IPS DF 4.7 (cell line): ENCODE results near the gene ASAP2.

Experiments used
- DNase-seq: peaks from one replicate; pipeline ENCODE4 v3.0.0-alpha.2; 2013; ENCODE audit warnings: low spot score; ENCODE audit errors: extremely low read depth

Gene ASAP2

DNA sequence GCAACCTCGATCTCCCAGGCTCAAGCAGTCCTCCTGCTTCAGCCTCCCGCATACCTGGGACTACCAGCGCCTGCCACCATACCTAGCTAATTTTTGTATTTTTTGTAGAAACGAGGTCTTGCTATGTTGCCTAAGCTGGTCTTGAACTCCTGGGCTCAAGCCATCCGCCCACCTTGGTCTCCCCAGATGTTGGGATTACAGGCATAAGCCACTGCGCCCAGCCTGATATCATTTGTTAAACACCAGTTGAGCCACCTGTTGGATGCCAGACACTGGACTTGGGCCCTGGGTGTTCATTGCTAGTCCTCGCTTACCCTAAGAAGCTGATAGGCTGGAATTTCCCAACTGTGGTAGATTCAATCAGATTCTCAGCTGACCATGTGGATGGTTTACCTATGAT, 136.9 kb downstream of the ASAP2 start:
- DNase-seq, result no peak

DNA sequence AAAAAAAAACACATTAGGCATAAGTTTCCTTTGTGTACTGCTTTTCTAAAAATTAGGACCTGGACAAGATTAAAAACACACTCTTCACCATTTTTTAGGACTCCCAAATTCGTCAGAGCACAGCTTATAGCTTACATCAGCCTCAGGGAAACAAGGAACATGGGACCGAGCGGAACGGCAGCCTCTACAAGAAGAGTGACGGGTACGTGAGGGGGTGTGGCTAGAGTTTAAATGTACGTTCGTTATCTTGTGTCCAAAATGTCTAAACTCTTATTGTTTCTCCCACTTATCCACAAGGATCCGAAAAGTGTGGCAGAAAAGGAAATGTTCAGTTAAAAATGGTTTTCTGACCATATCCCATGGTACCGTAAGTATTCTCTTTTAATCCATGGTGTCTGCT, 137.8 kb downstream of the ASAP2 start:
- no peak for DNase-seq

DNA sequence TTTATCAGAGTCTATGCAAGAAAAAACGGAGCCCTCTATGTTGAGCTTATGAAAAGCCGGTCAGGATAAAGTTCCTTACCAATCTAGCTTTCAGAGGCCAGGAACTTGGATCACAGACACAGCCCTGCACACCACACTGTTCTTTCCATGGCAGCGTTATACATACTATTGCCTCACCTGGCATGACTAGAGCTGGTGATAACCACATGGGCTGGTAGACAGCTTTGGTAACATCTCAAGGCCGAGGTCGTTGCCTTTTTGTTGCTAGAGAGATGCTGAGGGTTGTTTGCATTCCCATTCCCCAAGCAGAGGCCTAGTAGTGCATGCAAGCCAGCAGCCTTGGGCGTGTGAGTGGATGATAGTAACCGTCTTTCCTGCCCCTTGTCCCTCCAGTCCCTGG, 138.7 kb downstream of the ASAP2 start:
- DNase-seq, result no peak

DNA sequence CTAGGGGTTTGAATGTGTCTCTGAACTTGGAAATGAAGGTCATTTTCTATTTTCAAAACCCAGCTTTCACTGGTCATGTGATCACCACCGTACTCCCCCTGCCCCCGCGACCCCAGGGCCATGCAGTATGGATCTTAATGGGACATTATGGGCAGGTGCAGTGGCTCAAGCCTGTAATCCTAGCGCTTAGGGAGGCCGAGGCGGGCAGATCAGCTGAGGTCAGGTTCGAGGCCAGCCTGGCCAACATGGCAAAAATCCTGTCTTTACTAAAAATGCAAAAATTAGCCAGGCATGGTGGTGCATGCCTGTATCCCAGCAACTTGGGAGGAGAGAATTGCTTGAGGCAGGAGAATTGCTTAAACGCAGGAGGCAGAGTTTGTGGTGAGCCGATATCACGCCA, 139.4 kb downstream of the ASAP2 start:
- DNase-seq, result no peak

DNA sequence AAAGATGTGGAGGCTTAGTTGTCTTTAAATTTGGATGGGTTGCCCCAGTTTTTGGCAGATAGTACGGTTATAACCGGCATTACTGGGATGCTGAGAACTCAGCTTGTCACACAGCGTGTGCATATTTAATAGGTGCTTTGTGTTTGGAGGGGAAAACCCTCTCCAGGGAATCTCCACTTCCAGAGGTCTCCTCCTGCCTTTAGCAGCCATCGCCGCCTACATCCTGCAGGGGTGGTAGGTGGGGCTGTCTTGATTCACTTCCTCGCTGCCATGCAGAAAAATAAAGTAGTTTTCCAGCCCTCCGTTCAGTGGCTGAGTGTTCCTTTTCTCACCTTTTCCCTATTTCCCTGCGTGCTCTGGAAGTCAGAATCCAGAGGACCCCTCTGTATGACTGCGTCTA, 140.3 kb downstream of the ASAP2 start:
- no peak for DNase-seq

DNA sequence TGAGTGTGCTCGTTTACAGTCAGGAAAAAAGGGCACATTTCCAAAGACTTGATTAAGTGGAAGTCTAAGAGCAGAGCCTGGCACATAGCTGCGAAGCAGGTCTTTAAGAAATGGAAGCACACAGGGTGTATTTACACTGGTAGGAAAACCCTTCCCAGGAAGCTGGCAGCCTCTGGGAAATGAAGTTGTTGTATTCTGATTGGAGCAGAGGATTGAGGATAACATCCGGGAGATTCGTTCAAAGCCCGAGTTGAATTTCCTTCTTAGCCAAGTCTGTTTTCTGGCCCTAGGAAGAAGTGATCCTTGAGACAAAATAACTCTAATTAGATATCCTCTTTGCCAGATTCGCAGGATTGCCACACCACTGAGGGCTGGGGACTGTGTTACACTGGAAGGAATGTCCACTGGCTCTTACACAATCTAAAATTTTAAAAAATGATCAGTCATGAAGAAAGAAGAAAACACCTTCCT, 140.8 kb downstream of the ASAP2 start:
- no peak for DNase-seq

DNA sequence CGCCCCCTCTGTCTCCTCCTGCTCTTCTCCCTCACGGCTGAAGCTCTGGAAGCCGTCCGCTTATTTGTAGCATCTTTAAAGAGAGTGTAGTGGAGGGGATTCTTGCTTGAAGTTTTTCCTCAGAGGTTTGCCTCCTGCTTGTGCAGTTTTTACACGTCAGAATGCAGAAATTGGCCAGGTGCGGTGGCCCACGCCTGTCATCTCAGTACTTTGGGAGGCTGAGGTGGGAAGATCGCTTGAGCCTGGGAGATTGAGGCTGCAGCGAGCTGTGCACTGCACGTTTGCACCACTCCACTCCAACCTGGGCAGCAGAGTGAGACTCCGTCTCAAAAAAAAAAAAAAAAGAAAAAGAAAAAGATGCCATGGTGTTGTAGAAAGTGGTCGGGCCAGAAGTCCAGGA, 147.7 kb downstream of the ASAP2 start:
- no peak for DNase-seq

DNA sequence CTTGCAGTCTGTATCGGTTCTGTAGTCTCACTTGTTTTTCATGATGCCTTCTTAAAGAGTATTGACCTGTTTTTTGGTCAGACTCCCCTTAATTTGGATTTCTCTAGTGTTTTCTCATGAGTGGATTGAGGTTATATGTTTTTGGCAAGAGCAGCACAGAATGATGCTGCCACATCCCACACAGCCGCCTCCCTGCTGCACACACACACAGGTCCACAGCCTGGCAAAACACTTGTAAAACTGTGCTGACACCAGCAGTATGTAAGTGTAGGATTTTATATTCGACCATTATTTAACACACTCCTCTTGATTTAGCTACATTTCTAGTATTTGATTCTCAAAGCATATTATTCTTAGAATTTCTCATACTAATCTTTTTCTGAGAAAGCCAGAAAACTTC, 148.7 kb downstream of the ASAP2 start:
- DNase-seq, result no peak

DNA sequence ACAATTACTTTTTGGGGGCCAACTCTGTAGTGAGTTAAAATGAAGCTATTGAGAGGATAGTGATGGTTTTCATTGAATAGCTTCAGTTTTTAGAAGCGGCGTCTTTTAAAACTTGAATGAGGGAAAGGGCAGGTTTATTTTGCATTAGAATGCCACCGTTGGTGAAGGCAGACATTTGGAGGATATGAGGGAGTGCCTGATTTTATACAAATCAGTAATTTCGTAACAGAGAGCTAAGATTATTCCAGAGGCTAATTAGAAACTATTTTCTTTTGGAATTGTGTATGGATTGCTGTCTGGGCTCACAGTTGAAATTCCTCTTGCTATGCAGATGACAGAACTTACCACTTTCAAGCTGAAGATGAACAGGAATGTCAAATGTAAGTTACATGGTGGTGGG, 149.1 kb downstream of the ASAP2 start:
- DNase-seq, result no peak

DNA sequence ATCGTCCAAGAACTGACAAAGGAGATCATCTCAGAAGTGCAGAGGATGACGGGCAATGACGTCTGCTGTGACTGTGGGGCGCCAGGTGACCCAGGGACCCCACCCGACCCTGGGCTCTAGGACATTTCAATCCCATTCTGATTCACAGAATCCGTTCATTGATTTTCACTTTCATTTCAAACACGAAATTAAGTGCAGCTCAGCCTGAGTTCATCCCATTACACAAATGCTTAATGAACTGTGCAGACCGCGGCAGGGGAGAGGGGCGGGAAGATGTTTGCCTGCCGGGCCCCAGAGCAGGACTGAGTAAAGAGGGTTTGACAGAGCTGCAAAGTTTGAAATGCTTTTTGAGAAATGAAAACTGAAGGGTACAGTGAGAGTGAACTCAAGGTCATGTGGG, 149.6 kb downstream of the ASAP2 start:
- DNase-seq, result no peak

DNA sequence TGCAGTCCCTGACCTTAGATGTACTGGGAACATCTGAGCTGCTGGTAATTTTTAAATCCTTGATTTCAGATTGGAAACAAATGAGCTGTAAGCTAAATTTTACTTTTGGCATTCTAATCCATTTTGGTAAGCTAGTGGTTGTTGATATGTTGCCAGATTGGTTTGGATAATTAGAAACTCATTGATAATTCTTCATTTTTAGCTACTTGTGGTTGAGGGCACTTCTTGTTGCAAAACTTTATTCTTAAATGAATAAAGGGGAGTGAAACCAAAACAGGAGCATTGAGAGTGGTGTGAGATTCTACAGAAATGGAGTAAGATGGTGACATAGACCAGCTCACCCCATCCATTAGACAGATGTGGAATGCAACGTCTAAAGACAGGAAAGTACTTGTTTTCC, 152.2 kb downstream of the ASAP2 start:
- no peak for DNase-seq

DNA sequence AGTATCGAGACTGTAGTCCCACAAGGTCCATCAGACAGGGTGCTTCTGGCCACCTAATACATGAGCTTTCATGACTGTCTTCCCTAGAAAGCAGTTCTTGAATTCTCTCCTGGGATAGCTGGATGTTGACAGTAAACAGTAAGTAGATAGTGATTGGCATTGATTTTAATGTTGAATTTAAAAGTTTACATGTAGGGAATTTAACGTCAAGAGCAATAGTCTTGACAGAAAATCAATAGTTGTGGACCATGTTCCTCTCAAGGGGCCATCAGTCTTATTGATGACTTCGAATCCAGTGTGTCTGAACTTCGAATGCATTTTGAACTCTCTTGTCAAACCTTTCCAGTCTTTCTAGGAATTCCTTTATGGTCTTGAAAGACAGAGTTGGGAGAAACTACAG, 152.9 kb downstream of the ASAP2 start:
- DNase-seq, result no peak

DNA sequence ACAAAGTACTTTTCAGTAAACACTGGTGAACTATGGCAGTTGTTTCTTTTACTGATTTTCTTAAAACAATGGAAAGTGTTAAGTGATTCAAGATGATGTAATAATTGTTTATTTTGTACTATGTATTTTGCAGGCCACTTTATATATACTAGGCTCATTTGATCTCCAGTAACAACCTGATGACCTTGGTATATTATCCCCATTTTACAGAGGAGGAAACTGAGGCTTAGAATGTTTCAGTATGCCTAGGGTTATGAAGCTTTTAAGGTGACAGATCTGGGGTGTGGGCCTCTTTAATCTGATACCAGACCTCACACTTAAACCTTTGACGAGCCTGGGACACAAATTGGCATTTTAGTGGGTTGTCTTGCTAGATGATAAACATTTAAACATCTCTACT, 153.5 kb downstream of the ASAP2 start:
- DNase-seq, result no peak

DNA sequence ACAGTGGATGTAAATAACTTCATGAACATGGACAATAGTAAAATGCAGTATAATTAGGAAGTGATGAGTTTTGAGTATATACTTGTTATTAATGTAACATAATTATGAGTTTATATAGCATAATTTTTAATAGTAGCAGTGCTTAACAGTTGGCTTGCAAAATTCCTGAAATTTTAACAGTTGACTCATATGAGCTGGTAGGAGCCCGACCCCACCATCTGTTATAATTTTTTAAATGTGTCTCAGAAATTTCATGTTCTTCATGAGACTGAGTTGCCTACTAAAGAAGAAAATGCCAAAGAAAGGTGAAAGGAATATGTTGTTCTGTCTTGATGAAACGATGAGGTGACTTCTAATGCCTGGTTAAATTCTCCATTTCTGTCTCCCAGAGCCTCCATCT, 154.1 kb downstream of the ASAP2 start:
- DNase-seq, result no peak

DNA sequence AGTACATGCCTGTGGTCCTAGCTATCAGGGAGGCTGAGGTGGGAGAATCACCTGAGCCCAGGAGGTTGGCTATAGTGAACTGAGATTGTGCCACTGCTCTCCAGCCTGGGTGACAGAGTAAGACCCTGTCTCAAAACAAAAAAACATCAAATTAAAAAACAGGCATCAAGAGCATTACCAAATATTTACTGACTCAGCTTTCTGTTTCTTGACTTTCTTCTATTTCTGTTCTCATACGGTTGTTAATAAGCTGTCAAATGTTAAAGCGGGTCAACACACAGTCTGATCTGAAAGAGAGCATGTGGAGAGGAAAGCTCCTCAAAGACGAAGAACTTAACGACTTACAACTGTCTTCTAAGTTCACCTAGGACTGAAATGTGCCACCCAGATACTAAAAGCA, 157.8 kb downstream of the ASAP2 start:
- DNase-seq, result no peak

DNA sequence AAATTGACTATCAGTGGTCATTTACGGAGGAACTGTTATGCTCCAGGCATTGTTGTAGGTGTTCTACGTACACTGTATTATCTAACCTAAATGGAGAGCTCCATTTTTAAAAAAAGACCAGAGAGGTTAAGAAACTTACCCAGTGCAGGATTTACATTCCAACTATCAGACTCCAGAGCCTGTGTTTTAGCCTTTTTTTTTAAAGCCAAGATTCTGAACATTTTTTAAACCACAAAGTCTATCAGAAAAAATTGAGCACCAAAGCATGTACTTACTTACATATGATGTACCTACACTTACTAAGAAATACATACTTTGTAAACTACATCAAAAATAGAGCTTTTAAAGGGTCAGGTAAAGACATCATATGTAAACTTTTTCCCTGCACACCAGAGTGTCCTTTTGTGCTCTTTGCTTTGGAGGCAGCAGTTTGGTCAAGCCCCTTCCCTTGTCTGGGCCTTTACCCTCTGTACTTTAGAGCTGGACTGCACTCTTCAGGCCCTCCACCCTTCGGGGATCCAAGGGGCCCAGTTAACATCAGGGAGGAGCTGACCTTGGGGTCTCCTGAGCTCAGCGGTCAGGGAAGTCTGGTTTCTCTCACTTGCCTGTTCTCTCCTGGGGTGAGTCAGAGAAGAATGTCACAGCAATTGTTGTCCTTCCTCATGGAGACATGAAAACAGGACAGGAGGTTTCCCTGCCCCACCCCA, 158.3 kb downstream of the ASAP2 start:
- DNase-seq, result no peak

DNA sequence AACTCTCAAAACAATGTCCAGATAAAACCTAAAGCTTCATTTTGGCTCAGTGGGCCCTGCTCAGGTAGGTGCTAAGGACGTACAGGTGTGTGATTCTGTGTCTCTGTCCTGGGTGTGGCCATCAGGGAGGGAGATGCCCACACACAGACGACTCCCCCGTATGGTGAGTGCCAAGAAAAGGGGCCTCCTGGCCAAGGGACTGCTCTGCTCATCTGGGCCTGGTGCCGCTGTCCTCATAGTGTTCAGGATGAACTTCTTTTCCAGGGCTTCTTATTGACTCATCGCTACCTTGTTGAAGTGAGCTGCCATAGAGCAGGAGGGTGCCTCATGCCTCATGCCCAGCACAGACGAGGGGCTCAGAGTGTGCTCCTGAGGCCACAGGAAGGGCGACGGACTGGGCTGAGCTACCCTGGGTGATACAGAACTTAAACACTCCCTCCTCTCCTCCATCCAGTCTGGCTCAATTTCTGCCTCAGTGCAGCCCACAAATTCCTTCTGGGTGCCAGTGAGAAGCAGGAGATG, 158.9 kb downstream of the ASAP2 start:
- DNase-seq, result no peak

DNA sequence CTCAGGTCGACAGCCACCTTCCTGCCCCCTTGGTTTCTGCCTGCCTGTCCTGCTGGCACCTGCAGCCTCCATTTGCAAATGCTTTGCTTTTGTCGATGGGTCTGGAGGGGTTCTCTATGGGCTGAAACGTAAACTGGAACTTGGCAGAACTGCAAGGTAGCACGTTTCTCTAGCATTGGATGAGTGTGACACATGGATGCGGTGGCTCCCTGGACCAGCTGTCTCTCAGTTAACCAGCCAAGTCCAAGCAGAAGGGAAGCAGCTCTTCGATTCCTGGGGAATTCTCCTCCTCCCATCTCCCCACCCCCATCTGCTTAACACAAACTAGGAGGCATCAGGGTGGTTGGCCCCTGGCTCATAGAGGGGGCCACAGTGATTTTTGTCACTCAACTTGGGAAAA, 159.4 kb downstream of the ASAP2 start:
- no peak for DNase-seq

DNA sequence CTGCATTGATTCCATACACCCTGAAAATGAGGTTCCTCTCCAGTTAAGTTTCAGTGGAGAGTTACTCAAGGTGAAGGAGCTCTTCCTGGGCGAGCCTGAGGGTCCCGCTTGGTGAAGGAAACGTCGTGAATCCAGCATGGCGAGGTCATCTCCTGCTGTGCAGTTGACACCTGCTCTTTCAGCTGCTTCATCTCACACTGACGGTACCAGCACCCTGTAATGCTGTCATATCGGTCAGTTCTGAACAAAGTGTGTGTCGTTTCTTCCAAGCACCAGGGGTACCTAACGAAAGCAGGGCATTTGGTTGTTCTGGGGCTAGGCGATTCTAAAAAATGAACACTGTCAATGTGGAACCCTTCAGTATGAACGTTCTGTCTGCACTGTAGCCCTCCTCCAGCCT, 164.1 kb downstream of the ASAP2 start:
- DNase-seq, result no peak

DNA sequence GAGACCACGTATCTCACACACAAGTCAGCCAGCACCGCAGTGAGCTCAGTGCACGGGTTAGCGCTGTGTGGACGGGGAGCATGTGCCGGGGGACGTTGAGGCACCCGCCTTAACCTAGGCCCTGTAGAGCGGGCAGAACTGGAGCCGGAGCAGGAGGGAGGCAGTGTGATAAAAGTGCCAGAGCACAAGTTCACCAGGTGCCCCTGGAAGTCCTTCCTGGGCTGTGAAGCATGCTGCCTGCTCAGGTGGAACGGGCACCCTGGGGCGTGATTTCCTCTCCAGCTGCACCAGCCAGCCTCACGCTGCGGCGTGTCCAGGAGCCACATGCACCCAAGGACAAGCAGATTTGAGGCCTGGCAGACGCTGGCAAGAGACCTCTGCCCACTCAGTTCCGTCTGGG, 166.4 kb downstream of the ASAP2 start:
- DNase-seq, result no peak

DNA sequence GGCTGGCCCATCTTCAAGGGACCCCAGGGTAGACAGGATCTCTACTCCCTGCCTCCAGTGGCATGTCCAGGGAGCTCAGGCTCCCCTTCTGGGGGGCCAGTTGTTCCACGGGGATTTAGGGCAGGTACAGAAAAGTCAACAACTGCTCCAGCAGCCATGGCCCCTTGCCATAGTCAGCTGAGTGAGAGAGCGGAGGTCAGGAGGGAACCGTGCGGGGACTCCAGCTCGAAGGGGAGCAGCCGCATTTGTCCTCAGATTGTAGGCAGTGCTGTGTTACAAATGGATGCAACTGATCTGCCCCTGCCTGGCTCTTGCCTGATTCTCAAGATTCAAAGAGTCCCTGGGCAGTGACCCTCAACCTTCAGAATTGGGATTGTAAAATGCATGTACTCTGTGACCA, 166.9 kb downstream of the ASAP2 start:
- no peak for DNase-seq

DNA sequence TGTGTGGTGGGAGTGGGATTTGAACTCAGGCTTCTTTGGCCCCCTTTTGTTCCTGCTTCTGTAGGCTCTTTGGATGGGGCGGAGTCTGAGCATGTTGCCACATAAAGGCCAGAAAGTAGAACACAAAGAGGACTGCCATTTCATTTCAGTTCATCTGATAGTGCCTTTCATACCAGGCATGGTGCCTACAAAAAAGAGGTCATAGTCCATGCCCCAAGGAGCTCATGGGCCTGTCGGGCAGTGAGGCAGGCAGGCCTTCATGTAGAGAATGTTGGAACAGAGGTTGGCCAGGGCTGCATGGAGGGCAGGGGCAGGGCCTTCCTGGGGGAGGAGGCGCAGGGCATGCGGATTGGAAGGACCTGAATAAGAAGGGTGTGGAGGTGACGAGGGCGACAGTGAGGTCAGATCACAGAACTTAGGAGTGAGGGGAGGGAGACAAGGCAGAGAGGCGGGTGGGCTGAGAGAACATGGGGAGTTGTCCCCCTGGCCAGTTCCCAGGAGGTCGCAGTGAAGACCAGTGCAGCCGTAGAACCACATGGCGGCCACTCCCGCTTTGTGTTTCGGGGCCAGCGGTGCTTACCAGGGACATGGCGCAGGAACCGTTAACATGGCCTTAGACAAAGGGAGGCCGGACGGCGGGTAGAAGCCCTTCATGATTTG, 167.6 kb downstream of the ASAP2 start:
- no peak for DNase-seq

DNA sequence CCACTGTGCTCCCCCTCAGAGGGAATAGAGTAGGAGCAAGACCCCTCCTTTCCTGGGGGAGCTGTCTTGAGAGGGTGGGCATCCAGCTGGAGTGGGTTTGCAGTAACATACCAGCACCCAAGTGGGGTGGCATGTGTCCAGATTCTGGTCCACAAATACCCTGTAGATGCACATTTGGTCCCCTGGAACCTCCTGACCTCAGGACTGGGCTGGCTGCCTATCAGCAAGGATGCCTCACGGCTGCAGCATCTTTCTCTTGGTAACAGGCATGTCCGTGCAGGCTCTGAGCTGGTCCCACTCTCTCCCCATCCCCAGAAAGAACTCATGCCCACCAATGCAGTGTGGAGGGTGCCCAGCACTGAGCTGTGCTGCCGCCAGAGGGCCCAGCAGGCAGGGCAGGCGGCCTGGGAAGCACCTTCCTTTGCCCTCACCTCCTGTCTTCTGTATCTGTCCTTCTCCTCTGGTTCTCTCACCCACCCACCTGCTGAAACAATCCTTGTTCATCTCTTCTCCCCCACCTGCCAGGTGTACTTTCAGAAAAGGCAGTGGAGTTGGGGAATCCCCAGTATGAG, 169.3 kb downstream of the ASAP2 start:
- no peak for DNase-seq
